HG03135 (cell line): ENCODE results near the gene CCL15.
"Not testable (repeated sequence)": the region's sequence is repeated elsewhere in the genome, so short reads cannot be mapped to it uniquely, and the experiment has no call there.

Experiments used
- ATAC-seq: cut with Tn5 transposase; IDR thresholded peaks from one replicate; pipeline ENCODE4 v1.9.1; 2021; ENCODE audit warnings: mild to moderate bottlenecking, moderate library complexity; ENCODE audit not compliant: unreplicated experiment

Gene CCL15, protein sequence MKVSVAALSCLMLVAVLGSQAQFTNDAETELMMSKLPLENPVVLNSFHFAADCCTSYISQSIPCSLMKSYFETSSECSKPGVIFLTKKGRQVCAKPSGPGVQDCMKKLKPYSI

DNA sequence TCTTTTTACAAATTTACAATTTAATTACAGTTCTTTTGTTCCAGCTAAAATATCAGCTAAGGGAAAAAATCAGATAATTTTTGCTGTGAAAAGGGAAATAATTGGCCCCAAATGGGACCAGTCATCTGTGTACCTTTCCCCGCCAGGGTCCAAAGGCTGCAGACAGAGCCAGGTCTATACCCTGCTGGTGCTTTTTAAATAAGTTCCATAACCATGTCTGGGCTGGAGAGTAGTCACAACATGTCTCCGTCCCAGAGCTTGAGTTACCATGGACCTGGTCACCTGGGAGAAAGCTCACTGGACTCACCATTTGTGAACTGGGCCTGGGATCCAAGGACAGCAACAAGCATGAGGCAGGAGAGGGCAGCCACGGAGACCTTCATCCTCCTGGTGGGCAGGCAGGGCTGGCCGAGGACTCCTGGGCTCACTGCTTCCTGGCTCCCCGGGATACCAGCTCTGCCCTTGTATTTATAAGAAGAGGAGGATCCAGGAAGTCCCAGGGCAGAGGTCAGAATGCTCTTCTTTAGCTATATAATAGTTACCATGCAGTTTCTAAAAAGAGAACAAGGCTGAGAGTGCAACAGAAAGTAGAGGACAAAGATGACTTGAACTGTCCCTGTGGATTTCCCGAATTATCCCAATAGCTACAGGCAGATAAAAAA, at the start of gene CCL15:
TSS of gene CCL15 (minus strand) at position 444 of the 662 bp plus-strand sequence. CDS start at position 383, 61 bp downstream.
- no peak for ATAC-seq

DNA sequence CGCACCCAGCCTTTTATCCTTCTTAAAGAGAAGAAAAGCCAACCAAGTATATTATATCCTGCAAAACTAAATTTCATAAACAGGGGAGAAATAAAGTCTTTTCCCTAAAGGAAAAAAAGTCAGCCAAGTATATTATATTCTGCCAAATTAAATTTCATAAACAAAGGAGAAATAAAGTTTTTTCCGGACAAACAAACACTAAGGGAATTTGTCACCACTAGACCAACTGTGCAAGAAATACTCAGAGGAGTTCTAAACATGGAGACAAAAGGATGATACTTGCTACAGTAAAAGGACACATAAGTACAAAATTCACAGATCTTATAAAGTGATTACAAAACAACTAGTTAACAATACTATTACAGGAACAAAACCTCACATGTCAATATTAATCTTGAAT, 48.3 kb upstream of the CCL15 start:
- ATAC-seq = no peak

DNA sequence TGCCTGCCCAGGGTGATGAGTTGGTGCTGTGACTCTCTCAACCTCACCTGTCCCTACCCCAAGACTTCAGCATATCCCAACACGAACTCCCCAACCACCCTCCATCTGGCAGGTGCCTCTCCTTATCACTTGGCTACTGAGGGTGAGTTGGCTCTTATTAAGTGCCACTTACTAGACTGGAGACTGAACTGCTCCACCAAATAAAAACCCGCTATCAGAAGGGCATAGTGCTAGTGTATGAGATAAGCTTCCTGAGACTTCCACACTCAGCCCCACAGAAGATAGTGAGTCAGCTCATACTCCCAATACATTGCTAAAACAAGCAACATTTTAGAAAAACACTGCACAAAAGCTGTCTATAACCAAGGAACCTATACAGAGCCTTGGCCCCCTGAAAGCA, 46.7 kb upstream of the CCL15 start:
- ATAC-seq = no peak

- no peak for ATAC-seq
Observed at GRCh38 chr17:36036235-36036634, 34.9 kb upstream of the CCL15 start.

GRCh38 chr17:36034127-36034526, 32.8 kb upstream of the CCL15 start:
- no peak for ATAC-seq

DNA sequence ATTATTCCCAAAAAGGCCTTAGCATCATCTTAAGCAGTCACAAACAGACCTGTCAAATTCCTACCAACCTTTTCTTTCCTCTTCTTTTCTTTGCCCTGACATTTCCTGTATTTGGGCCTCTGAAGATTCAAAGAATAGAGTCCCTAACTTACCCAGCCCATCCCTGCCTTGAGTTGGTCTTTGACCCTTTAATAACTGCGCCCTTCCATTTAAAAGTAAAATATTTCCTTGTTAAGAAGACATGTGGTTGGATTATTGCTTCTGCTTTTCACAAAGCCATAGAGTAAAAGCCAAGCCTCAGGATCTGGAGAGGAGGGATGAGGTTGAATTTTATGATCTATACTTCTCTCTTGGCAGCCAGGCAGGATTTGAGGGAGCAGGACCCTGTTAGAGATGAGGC, 29.6 kb upstream of the CCL15 start:
- ATAC-seq = no peak

GRCh38 chr17:36027761-36028160, 26.4 kb upstream of the CCL15 start:
- ATAC-seq = no peak

DNA sequence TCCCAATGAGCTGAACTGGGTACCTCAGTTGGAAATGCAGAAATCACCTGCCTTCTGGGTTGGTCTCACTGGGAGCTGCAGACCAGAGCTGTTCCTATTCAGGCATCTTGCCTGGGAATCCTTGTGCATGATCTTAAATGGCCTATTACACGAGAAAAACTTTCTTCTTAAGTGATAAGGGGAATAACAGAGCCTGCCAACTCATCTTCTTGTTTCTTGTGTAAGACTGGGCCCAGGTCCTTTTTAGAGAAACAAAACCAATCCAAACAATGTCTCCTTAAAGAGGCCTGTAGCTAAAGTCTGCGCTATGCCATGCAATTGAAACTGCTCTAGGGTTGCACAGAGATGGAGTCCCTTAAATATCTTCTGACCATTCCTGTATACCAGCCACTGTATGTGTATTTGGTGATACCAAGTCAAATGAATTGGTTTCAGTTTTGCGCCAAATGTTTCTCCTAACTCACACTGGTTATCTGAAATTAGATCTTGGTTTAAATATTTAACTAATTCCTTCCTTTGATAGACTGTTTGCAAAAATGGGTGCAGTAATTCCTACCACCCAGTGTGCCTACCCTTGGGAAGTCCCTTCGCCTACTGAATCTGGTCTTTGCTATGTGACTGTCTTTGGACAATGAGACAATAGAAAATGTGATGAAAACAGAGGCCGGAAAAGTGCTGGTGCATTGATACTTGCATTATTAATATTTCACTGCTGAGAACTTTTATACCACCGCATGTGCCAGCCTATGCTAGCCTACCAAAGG, 22.9 kb upstream of the CCL15 start:
- no peak for ATAC-seq

- ATAC-seq = no peak
Observed at GRCh38 chr17:36019423-36019822, 18.1 kb upstream of the CCL15 start.

DNA sequence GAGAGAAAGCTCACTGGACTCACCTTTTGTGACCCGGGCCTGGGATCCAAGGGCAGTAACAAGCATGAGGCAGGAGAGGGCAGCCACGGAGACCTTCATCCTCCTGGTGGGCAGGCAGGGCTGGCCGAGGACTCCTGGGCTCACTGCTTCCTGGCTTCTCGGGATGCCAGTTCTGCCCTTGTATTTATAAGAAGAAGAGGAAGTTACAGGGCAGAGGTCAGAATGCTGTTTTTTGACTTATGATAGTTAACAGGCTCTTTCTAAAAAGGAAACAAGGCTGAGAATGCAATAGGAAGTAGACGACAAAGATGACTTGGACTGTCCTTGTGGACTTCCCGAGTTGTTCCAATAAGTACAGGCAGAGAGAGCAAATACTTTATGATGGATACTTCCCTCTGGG, 16.4 kb upstream of the CCL15 start, which contains the start of gene CCL23:
TSS of gene CCL23 (minus strand) at position 174 of the 400 bp plus-strand sequence. CDS start at position 99, 75 bp downstream.
- ATAC-seq = no peak

DNA sequence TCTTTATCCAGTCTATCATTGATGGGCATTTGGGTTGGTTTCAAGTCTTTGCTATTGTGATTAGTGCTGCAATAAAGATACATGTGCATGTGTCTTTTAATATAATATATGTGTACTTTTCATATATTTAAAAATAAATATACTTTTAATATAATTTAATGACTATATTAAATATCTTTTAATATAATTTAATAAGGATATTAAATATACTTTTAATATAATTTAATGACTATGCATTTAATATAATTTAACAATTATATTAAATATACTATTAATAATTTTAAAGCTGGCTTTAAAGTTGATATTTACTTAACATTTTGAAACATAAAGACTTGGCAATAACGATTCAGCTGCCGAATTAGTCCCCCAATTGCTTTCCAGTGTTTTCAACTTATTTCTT, 15.2 kb upstream of the CCL15 start:
- ATAC-seq = no peak

GRCh38 chr17:36015895-36016294, 14.5 kb upstream of the CCL15 start:
- ATAC-seq = not testable (repeated sequence)

DNA sequence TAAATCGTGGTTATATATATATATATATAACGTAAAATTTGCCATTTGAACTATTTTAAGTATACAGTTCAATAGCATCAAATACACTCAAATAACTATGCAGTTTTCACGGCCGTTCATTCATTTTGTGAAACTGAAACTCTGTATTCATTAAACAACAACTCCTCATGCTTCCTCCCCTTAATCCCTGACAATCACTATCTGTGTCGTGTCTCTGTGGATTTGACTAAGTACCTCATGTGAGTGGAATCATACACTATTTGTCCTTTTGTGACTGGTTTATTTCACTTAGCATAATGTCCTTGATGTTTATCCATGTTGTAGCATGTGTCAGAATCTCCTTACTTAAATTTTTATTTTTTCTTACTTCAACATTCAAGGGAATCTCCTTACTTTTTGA, 13.6 kb upstream of the CCL15 start:
- ATAC-seq = no peak

- ATAC-seq = no peak
Observed at GRCh38 chr17:36011201-36011600, 9.8 kb upstream of the CCL15 start.

DNA sequence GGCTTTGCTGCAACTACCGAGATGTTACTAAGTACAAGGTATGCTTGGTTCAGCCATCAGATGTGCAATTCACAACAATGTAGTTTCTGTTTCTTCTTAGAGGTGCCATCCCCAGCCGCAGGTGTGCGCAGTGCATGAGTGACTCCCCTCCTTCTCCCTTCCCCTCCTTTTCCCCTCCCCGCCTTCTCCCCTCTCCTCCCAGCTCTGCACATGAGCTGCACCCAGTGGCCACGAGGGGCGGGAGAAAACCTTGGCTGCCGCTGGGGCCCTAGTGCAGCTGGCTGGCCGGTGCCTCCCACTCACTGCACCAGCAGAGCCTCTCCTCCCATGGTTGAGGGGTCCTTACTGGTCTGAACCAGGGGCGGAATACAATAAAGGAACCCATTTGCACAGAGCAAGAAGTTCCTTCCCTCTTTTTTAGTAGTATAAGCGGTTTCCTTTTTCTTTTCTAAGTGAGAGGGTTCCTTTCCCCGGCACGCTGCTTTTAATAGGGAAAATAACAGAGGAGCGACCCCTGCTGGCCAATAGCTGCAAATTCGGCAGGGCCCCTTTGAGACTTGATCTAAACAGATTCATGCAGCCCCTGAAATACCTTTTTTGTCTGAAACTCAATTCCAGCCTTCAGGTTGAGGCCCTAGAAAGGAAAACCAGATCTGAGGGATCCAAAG, 7.8 kb upstream of the CCL15 start:
- no peak for ATAC-seq

DNA sequence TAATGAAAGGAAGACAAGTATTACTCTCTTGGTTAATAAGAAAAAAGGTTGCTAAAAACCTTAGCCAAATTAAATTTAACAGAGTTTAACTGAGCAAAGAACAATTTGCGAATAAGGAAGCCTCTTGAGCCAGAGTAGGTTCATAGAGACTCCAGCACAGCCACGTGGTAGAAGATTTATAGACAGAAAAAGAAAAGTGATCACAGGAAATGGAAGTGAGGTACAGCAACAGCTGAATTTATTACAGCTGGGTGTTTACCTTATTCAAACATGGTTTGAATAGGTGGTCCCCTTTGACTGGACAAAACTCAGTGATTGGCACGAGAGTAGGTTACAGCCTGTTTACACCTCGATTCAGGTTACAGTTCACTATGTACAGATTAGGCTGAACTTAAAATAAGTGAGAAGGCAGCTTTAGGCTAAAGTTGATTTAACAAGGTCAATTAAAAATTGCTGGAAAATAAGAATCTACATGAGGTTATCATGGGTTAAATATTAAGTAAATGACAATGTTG, 3.3 kb upstream of the CCL15 start:
- ATAC-seq = no peak

DNA sequence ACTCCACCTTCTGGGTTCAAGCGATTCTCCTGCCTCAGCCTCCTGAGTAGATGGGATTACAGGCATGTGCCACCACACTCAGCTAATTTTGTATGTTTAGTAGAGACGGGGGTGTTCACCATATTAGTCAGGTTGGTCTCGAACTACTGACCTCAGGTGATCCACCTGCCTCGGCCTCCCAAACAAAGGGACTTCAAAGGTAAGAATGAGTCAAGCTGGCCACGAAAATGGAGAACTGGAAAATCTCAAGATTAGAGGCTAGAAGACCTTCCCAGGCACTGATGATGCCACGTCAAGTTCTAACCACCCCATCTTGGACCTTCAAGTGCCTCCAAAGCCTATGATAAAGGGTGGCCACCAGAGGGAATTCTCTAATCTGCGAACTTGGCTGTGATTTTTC, 1.3 kb upstream of the CCL15 start:
- no peak for ATAC-seq

GRCh38 chr17:36001862-36002603, 680 bp upstream of the CCL15 start:
- no peak for ATAC-seq

DNA sequence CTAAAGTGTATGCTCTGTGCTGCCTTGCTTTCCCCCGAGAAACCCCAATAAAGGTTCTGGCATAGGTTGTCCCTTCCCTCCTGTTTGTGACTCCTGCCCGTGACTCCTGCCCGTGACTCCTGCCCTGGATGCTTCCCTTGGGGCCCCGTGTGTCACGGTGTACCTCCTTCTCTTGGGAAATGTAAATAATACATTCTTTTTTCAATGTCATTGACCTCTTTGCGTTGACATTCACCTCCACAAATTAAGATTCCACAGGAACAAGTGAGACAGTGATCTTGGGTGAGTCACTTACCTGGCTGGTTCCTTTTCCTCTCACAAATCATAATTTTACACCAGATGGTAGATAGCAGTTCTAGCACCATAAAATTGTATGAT, 632 bp downstream of the CCL15 start:
- no peak for ATAC-seq

DNA sequence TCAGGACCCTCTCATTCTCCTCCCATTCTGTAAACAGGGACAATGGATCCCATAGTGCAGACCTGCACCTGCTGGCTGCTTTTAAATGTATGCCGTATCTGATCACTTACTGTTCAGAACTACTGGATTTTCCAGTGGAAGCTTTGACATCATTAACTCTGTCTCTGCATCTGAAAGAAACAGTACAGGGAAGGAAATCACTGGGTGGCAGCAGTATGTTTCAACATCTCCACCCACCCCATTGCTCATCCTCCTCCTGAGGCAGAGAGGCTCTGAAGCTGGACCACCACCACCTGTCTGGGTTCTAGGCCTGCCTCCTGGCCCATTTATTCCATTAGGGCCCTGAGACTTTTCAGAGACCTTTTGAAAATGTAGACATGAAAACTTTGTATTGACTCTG, 2.6 kb downstream of the CCL15 start:
- no peak for ATAC-seq
